GM12865 (cell line): ENCODE data around the gene PPRC1.

ENCODE experiments used
- DNase-seq: peaks from one replicate; pipeline ENCODE4 v3.0.0; 2010; ENCODE audit warnings: low read depth
- H3K4me3 ChIP-seq: 2 replicates; pipeline ENCODE4 v1.5.1; 2011; ENCODE audit warnings: mild to moderate bottlenecking, low read depth, low read length, control low read depth
- TF ChIP-seq, protein P1 (sequence below): IDR thresholded peaks from 2 replicates; pipeline ENCODE4 v1.5.1; 2011; ENCODE audit warnings: low read length, control low read depth, low read depth, inconsistent platforms; ENCODE audit not compliant: insufficient read depth; ENCODE audit errors: missing control alignments

Gene PPRC1

DNA sequence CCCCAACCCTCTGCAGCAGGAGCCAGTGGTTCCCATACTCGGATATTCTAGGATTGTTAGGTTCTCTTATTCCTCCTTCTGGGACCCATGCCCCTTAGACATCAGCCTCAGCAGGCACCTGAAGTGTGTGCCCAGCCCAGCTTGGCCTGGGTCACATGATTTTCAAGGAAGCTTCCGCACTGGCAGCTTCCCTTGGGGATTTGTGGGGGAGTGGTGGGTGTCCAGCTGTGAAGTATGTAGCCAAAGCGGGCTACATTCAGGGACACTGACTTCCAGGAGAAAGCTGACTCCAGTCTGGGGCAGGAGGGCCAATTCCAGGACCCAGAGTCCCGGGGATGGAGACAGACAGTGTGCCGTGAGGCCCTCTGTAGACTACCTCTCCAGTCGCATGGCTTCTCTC is 14.0 kb upstream of the PPRC1 start:
- peak; percentile 39 for DNase-seq
- TF ChIP-seq, protein P1, sequence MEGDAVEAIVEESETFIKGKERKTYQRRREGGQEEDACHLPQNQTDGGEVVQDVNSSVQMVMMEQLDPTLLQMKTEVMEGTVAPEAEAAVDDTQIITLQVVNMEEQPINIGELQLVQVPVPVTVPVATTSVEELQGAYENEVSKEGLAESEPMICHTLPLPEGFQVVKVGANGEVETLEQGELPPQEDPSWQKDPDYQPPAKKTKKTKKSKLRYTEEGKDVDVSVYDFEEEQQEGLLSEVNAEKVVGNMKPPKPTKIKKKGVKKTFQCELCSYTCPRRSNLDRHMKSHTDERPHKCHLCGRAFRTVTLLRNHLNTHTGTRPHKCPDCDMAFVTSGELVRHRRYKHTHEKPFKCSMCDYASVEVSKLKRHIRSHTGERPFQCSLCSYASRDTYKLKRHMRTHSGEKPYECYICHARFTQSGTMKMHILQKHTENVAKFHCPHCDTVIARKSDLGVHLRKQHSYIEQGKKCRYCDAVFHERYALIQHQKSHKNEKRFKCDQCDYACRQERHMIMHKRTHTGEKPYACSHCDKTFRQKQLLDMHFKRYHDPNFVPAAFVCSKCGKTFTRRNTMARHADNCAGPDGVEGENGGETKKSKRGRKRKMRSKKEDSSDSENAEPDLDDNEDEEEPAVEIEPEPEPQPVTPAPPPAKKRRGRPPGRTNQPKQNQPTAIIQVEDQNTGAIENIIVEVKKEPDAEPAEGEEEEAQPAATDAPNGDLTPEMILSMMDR: no peak
- H3K4me3 ChIP-seq: peak overlapping the region; percentile 96

DNA sequence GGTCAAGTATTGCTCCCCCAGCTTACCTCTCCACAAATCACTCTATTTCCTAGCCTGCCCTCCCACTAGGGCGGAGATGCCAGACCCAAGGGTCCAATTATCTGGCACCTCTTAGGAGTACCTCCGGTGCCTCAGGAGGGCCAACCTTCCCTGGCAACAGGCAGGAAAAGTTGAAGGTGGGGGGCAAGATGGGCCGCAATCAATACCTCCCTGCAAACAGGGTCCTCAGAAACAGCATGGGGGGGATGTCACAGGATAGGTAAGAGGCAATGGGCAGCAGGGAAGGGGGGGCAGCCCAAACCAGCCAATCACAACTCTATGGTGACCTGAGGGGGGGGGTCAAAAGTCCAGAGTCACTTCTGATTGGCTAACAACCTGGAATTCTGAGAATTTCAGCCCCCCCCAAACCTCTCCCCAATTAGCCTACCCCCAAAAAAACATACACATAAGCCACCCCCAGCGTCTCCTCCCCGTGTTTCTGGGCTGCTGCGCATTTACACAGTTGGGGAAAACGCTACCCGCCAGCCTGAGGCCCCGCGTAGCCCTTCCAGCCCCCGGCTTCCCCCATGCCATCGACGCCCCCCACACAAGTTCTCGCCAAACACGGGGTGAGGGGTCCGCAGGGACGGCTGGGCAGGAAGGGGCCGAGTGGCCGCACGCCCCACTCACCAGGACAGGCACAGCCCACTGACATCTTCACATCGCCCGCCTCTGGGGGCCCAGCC is 13.3 kb upstream of the PPRC1 start:
- DNase-seq: peak; percentile 74
- peak overlapping the region; percentile 96 for H3K4me3 ChIP-seq

DNA sequence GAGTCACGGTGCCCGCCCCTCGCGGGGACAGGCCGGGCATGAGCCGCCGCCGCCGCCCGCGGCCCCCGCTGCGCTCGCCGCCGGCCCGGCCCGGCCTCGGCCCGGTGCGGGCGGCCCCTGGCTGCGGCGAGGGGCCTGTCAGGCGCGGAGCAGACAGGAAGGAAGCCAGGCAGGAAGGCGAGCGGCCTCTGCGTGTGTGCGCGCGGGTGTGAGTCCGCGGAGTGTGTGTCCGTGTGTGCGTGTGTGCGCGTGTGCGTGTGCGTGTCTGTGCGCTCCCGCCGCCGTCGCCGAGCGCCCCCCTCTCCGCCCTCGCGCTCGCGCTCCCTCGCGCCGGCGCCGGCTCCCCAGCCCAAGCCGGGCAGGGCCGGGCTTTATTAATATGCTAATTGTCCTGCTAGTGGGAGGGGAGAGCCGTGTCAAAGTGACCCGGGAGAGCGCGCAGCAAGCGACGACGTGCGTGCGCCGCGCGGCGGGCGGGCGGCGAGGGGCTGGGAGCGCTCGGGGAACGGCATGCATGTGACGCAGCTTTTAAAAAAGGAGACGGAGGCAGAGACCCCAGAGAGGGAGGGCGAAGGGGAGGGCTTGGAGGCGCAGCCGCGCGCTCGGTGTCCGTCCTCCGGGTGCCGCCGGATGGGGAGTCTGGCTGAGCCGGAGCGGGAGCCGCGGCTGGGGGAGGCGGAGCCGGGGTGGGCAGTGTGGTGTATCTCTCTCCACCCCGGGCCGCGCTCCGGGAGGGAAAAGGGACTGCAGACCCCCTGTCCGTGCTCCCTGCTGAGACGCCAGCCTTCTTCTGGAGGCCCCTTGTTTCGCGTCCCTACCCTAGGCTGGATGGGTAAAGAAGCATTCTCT is 12.5 kb upstream of the PPRC1 start, which contains the start of gene LDB1:
LDB1 (minus strand) TSS at position 227 of the 849 bp plus-strand sequence. CDS start 258 bp downstream, outside the sequence.
- peak; percentile 86 for DNase-seq
- TF ChIP-seq, protein P1: peak; percentile 4
- peak within 1 kb of the TSS; percentile 96 for H3K4me3 ChIP-seq

More for the DNA sequence above, 13.3 kb upstream of the PPRC1 start:
- TF ChIP-seq, protein P1: no peak

DNA sequence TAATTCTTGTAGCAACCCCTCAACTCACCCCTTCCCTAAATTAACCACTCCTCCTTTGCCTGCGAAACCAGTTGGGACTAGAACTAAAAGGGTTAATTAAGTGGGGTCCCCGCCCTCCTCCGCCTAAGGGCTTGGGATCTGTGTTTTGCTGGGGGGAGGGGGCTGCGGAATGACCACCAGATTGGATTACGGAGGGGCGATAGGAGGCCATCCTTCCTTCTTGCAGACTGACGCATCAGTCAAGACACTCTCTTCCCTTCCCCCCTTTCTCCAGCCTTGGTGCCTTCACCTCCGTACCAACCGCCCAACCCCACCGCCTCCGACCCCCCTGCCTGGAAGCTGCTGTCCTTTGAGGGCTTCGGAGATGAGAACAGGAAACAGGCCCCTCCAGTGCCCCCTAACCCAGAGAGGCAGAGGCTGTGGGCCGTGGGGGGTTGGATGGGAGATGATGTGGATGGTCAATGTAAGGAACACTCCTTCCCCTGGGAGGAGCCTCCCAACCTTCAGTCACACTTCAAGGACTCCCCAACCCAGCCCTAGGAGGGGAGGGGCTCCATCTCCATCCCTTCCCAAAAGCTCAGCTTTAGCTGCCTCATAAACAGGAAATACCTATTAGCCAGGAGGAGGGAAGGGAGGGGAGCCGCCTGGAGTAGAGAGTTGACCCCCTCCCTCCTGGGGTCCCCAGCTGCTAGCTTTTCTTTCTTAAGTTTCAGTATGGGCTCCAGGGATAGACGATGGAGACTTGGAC is 11.7 kb upstream of the PPRC1 start:
- peak overlapping the region; percentile 96 for H3K4me3 ChIP-seq
- TF ChIP-seq, protein P1: no peak
- no peak for DNase-seq

DNA sequence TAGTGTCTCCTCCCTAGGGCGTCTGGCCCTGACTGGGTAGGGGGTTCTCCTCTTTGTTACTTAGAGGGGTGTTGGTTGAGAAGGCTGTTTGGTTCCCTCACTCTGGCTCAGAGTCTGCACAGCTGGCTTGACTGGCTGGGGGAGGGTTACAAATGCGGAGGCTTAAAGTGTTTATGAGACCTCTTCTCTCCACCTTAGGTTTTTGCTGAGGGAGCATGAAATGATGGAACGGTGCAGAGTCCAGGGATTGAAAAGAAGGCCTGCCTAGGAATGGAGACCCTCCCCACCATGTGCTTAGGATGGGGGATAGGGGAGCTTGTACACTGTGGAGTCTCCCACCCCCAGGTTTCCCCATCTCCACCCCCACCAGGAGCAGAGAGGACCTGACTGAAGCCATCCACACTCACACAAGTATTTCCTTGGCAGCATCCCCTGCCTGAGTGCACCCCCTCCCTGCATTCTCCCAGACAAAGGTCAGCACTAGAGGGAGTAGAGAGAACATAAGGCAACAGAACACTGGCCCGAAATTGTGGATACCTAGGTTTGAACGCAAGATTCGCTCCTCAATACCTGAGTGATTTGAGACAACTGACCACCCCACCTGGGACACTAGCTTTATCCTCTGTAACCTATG is 11.0 kb upstream of the PPRC1 start:
- no peak overlapping the region for H3K4me3 ChIP-seq
- TF ChIP-seq, protein P1: no peak
- no peak for DNase-seq

DNA sequence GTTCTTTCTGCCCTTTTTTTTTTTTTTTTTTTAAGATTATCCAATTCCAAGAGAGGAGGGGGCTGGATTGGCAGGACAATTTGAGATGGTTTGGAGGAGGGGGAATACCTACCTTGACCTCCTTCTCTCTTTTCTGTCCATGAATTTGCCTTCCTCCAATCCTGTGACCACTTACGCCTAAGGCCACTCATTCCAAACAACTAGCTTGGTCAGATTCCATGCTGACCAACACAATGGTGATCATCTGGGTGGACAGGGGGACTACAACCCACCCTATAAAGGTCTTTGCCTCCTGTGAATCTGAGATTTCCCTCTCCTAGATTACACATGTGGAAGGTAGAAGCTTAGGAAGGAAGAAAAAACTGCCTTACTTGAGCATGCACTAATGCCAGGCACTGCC is 10.4 kb upstream of the PPRC1 start:
- no peak for DNase-seq
- TF ChIP-seq, protein P1: no peak
- no peak overlapping the region for H3K4me3 ChIP-seq
